ENCODE measurements around the gene AKAIN1. TPM values are rescaled to one million over a fixed set of nuclear protein-coding genes. Genes with fewer than 3 reads are reported as not detected.

The AKAIN1 gene
- not detected in 2 replicates for total RNA-seq

GRCh38 chr18:5197032-5197434, at the start of gene AKAIN1:
Gene AKAIN1, minus strand, starts transcription at chr18:5197257. Its CDS starts 204 bp downstream, at chr18:5197053.

Other genes starting within 250 kb of the AKAIN1 start
- 9.8 and 10.9 TPM in 2 replicates for gene ZBTB14, start 98.5 kb upstream of the AKAIN1 start, total RNA-seq

Measured in endothelial cell of coronary artery (primary cell).